Lung (tissue), 16 donors: Measurements from ENCODE around the gene ERVV-1. TPM values are rescaled to one million over a fixed set of nuclear protein-coding genes. Genes with fewer than 3 reads are reported as not detected.
"Not testable (repeated sequence)": the region's sequence is repeated elsewhere in the genome, so short reads cannot be mapped to it uniquely, and the experiment has no call there.

ENCODE experiments used
- ATAC-seq: fragments of 200-7000 bp; cut with Tn5 transposase; one replicate; pipeline ENCODE4 v1.9.1; 2020; ENCODE audit warnings: moderate number of reproducible peaks; ENCODE audit not compliant: insufficient read depth, low FRiP score
- DNase-seq, 3 donors: peaks; one replicate each; pipeline ENCODE4 v3.0.0-alpha.2; 2013 to 2017
- H3K27ac ChIP-seq, 2 donors: one replicate each; pipeline ENCODE4 v1.5.1; 2013; ENCODE audit warnings: mild to moderate bottlenecking in 2 of 2, moderate library complexity in 2 of 2, control low read depth in 1 of 2, inconsistent platforms in 1 of 2, low read depth in 1 of 2, low read length in 1 of 2
- H3K27me3 ChIP-seq, 3 donors: one replicate each; pipeline ENCODE4 v1.5.1; 2013; ENCODE audit warnings: low read length in 2 of 3; ENCODE audit not compliant: control insufficient read depth in 3 of 3, insufficient read depth in 3 of 3
- H3K36me3 ChIP-seq, 4 donors: one replicate each; pipeline ENCODE4 v1.5.1; 2013; ENCODE audit warnings: low read length in 4 of 4, mild to moderate bottlenecking in 1 of 4, moderate library complexity in 1 of 4; ENCODE audit not compliant: control insufficient read depth in 4 of 4, insufficient read depth in 4 of 4
- H3K4me1 ChIP-seq, 5 donors: one replicate each; pipeline ENCODE4 v1.5.1; 2013; ENCODE audit warnings: low read length in 5 of 5, mild to moderate bottlenecking in 2 of 5, moderate library complexity in 1 of 5; ENCODE audit not compliant: control insufficient read depth in 5 of 5, insufficient read depth in 5 of 5
- H3K4me3 ChIP-seq: one replicate; pipeline ENCODE4 v1.5.1; 2013; ENCODE audit warnings: mild to moderate bottlenecking, control low read depth, moderate library complexity
- H3K9ac ChIP-seq, 2 donors: one replicate each; pipeline ENCODE4 v1.5.1; 2013; ENCODE audit warnings: low read length in 2 of 2, control low read depth in 1 of 2; ENCODE audit not compliant: insufficient read depth in 1 of 2
- H3K9me3 ChIP-seq, 4 donors: one replicate each; pipeline ENCODE4 v1.5.1; 2013; ENCODE audit warnings: low read length in 3 of 4, mild to moderate bottlenecking in 1 of 4, moderate library complexity in 1 of 4; ENCODE audit not compliant: control insufficient read depth in 4 of 4, insufficient read depth in 3 of 4
- CTCF ChIP-seq: IDR thresholded peaks from 2 replicates; pipeline ENCODE4 v1.5.1; 2012; ENCODE audit warnings: mild to moderate bottlenecking; ENCODE audit errors: control extremely low read depth, extremely low read depth
- WGBS, 2 donors: extraction: QIAGEN DNeasy Blood & Tissue Kit; methylation state at CpG; one replicate each; pipeline ENCODE4 v1.1.7; 2013; 5-methylcytosine and 5-hydroxymethylcytosine counted together
- long read RNA-seq, 5 donors: transcript quantifications; one replicate each; lab custom pipeline, GENCODE V29; 2026
- polyA plus RNA-seq, 2 donors: library from polyadenylated mRNA; stranded (reverse); fragments of 200-250 nt; gene quantifications; one replicate each; pipeline ENCODE4 v1.2.1, GENCODE V29; 2013
- total RNA-seq, 2 donors: library from RNA; depleted of rRNA in 1 of 2; stranded (reverse); fragments of >200 nt in 1 of 2; gene quantifications; one replicate each; pipeline ENCODE4 v1.2.1, GENCODE V29; 2014 to 2021
- donor health status: control.
- donor health status: control.
- donor health status: Bipolar disorder and iron deficiency.
- donor health status: healthy.
- donor health status: DM: yes; HTN: yes; CAD: no.

The ERVV-1 gene
- not detected for total RNA-seq
- not detected for polyA plus RNA-seq
- long read RNA-seq, donor 1 = 0 reads
- long read RNA-seq, donor 2 = 0 reads
- long read RNA-seq, donor 3 = 0 reads
- long read RNA-seq, donor 4 = 0 reads
- long read RNA-seq, donor 5 = 0 reads

GRCh38 chr19:53013621-53014020, at the start of gene ERVV-1:
TSS of gene ERVV-1 (plus strand) at chr19:53013921. CDS start at chr19:53014091, 170 bp downstream.
- DNase-seq = no peak
- Histone ChIP-seq H3K27ac (no peak within 1 kb of the TSS), H3K9me3 (peaks cover 0 to 12% (median 0%) of the 10 kb centered on the region in 4 donors), H3K9ac (no peak within 1 kb of the TSS), H3K27me3 (no peaks in the 10 kb centered on the region), H3K36me3 (no peaks in the 10 kb centered on the region), H3K4me3 (no peak within 1 kb of the TSS), H3K4me1 (no peaks in the 10 kb centered on the region)
- 89 to 94% methylated on average over 7 of the region's 7 CpGs for WGBS, 2 donors
- no peak for TF ChIP-seq CTCF
- no peak for ATAC-seq

GRCh38 chr19:52967772-52968171, 45.9 kb upstream of the ERVV-1 start:
- H3K36me3 ChIP-seq = peaks cover 0 to 8% (median 4%) of the 10 kb centered on the region in 4 donors
- H3K9ac ChIP-seq = no peak overlapping the region
- H3K4me3 ChIP-seq = no peak overlapping the region
- H3K9me3 ChIP-seq = peaks cover 0 to 6% (median 0%) of the 10 kb centered on the region in 4 donors
- no peaks in the 10 kb centered on the region for H3K27me3 ChIP-seq
- ATAC-seq (no peak), DNase-seq (no peak)
- H3K4me1 ChIP-seq = peaks cover 0 to 7% (median 0%) of the 10 kb centered on the region in 5 donors
- no peak for TF ChIP-seq CTCF
- 94 to 95% methylated on average over 2 of the region's 2 CpGs for WGBS, 2 donors
- H3K27ac ChIP-seq = no peak overlapping the region

GRCh38 chr19:52981329-52981728, 32.4 kb upstream of the ERVV-1 start:
- 64 to 74% methylated on average over 4 of the region's 4 CpGs for WGBS, 2 donors
- H3K27me3 ChIP-seq = no peaks in the 10 kb centered on the region
- no peak for TF ChIP-seq CTCF

GRCh38 chr19:52983167-52983566, 30.6 kb upstream of the ERVV-1 start:
- Histone ChIP-seq H3K9me3 (peaks cover 0 to 19% (median 4%) of the 10 kb centered on the region in 4 donors), H3K36me3 (peaks cover 7 to 15% (median 11%) of the 10 kb centered on the region in 4 donors)
- not testable (repeated sequence) for DNase-seq, H3K4me3 ChIP-seq, H3K9ac ChIP-seq, H3K27me3 ChIP-seq, H3K27ac ChIP-seq, ATAC-seq, H3K4me1 ChIP-seq
- 82 to 89% methylated on average over 3 of the region's 3 CpGs for WGBS, 2 donors

More at GRCh38 chr19:52981329-52981728, 32.4 kb upstream of the ERVV-1 start:
- Histone ChIP-seq H3K4me1 (no peaks in the 10 kb centered on the region), H3K27ac (no peak overlapping the region), H3K36me3 (peaks cover 5 to 14% (median 6%) of the 10 kb centered on the region in 4 donors), H3K9me3 (peaks cover 0 to 13% (median 4%) of the 10 kb centered on the region in 4 donors), H3K9ac (no peak overlapping the region), H3K4me3 (no peak overlapping the region)
- no peak for DNase-seq
- no peak for ATAC-seq
